GM23338 (cell line): ENCODE results near the gene MKLN1. TPM values are rescaled to one million over a fixed set of nuclear protein-coding genes. Genes with fewer than 3 reads are reported as not detected.

Experiments used
- ATAC-seq: fragments of 200-7000 bp; cut with Tn5 transposase; 3 replicates; pipeline ENCODE4 v1.9.1; 2020
- DNase-seq: peaks from one replicate; pipeline ENCODE4 v3.0.0-alpha.2; 2015; ENCODE audit warnings: low spot score
- H2AFZ ChIP-seq: fragments of 200-600 bp; sonication (generic); 2 replicates; pipeline ENCODE4 v1.8.0; 2016; ENCODE audit warnings: antibody characterized with exemption, mild to moderate bottlenecking, moderate library complexity
- H3F3A ChIP-seq: fragments of 200-600 bp; sonication (generic); replicated peaks from 2 replicates; pipeline ENCODE4 v1.8.0; 2017; ENCODE audit warnings: antibody characterized with exemption, mixed run types, low read depth
- H3K27ac ChIP-seq: fragments of 200-600 bp; sonication (generic); 2 replicates; pipeline ENCODE4 v1.6.1; 2016; ENCODE audit warnings: low read depth
- H3K27me3 ChIP-seq: fragments of 200-600 bp; sonication (generic); 2 replicates; pipeline ENCODE4 v1.8.0; 2016; ENCODE audit warnings: mild to moderate bottlenecking, mixed run types, moderate library complexity; ENCODE audit not compliant: insufficient read depth
- H3K36me3 ChIP-seq: fragments of 200-600 bp; sonication (generic); 2 replicates; pipeline ENCODE4 v1.8.0; 2016; ENCODE audit warnings: mild to moderate bottlenecking; ENCODE audit not compliant: insufficient read depth
- H3K4me1 ChIP-seq: fragments of 200-600 bp; sonication (generic); 2 replicates; pipeline ENCODE4 v1.8.0; 2016; ENCODE audit warnings: mild to moderate bottlenecking, moderate library complexity; ENCODE audit not compliant: insufficient read depth
- H3K4me2 ChIP-seq: fragments of 200-600 bp; sonication (generic); 2 replicates; pipeline ENCODE4 v1.7.1; 2017; ENCODE audit warnings: mixed run types
- H3K4me3 ChIP-seq: fragments of 200-600 bp; sonication (generic); 2 replicates; pipeline ENCODE4 v1.6.1; 2016; ENCODE audit warnings: mixed run types
- H3K79me2 ChIP-seq: fragments of 200-600 bp; sonication (generic); replicated peaks from 2 replicates; pipeline ENCODE4 v1.8.0; 2017; ENCODE audit warnings: mild to moderate bottlenecking; ENCODE audit not compliant: insufficient read depth
- H3K9me2 ChIP-seq: fragments of 200-600 bp; sonication (generic); 2 replicates; pipeline ENCODE4 v1.8.0; 2017; ENCODE audit not compliant: insufficient read depth
- H4K20me1 ChIP-seq: fragments of 200-600 bp; sonication (generic); replicated peaks from 2 replicates; pipeline ENCODE4 v1.8.0; 2017; ENCODE audit warnings: mild to moderate bottlenecking; ENCODE audit not compliant: insufficient read depth
- H3K27ac Mint-ChIP-seq: 2 replicates; pipeline ENCODE4 v1.8.0; 2020; ENCODE audit warnings: inconsistent platforms, mild to moderate bottlenecking, moderate library complexity, mixed read lengths
- H3K27me3 Mint-ChIP-seq: 3 replicates; pipeline ENCODE4 v1.8.0; 2022; ENCODE audit warnings: low read depth, mild to moderate bottlenecking, moderate library complexity, mixed read lengths, inconsistent platforms; ENCODE audit not compliant: insufficient read depth, poor library complexity
- H3K36me3 Mint-ChIP-seq: 3 replicates; pipeline ENCODE4 v1.8.0; 2021; ENCODE audit warnings: low read depth, mild to moderate bottlenecking, inconsistent platforms, moderate library complexity, mixed read lengths
- H3K4me1 Mint-ChIP-seq: 3 replicates; pipeline ENCODE4 v1.8.0; 2020; ENCODE audit warnings: mild to moderate bottlenecking, inconsistent platforms, mixed read lengths
- H3K4me3 Mint-ChIP-seq: 3 replicates; pipeline ENCODE4 v1.8.0; 2021; ENCODE audit warnings: moderate library complexity, mild to moderate bottlenecking, inconsistent platforms, mixed read lengths
- H3K9me3 Mint-ChIP-seq: 3 replicates; pipeline ENCODE4 v1.8.0; 2020; ENCODE audit warnings: moderate library complexity, mild to moderate bottlenecking, inconsistent platforms, mixed read lengths
- CREB1 ChIP-seq: fragments of 250-450 bp; sonication (Bioruptor Pico); IDR thresholded peaks from 2 replicates; pipeline ENCODE4 v1.5.0; 2020; ENCODE audit warnings: low read depth, mild to moderate bottlenecking, moderate library complexity
- EZH2 ChIP-seq: fragments of 200-600 bp; sonication (generic); IDR thresholded peaks from one replicate; pipeline ENCODE4 v1.8.0; 2017; ENCODE audit warnings: antibody characterized with exemption, mild to moderate bottlenecking, low read depth; ENCODE audit not compliant: unreplicated experiment
- EZH2phosphoT487 ChIP-seq: fragments of 200-600 bp; sonication (generic); IDR thresholded peaks from one replicate; pipeline ENCODE4 v1.8.1; 2018; ENCODE audit warnings: antibody characterized with exemption; ENCODE audit not compliant: unreplicated experiment
- JUNB ChIP-seq: IDR thresholded peaks from one replicate; pipeline ENCODE4 v1.6.1; 2016; ENCODE audit warnings: antibody characterized with exemption; ENCODE audit not compliant: unreplicated experiment
- NANOG ChIP-seq: IDR thresholded peaks from 2 replicates; pipeline ENCODE4 v1.6.1; 2016; ENCODE audit warnings: antibody characterized with exemption, borderline replicate concordance
- POLR2AphosphoS5 ChIP-seq: IDR thresholded peaks from 2 replicates; pipeline ENCODE4 v1.6.1; 2016; ENCODE audit warnings: antibody characterized with exemption, low read depth
- STAT1 ChIP-seq: IDR thresholded peaks from one replicate; pipeline ENCODE4 v1.6.1; 2016; ENCODE audit warnings: antibody characterized with exemption; ENCODE audit not compliant: unreplicated experiment
- ZNF114 ChIP-seq: fragments of 250-450 bp; sonication (Bioruptor Pico); IDR thresholded peaks from 2 replicates; pipeline ENCODE4 v1.5.0; 2020; ENCODE audit warnings: mild to moderate bottlenecking, moderate library complexity
- ZNF331 ChIP-seq: fragments of 250-450 bp; sonication (Bioruptor Pico); IDR thresholded peaks from 2 replicates; pipeline ENCODE4 v1.5.0; 2020; ENCODE audit warnings: low read depth, mild to moderate bottlenecking, moderate library complexity
- polyA plus RNA-seq: library from polyadenylated mRNA; unstranded; fragments of >200 nt; fragmentation: Nextera tagmentation; extraction: Ambion mirVana; gene quantifications from 2 replicates; pipeline ENCODE4 v1.2.1, GENCODE V29; 2016
- total RNA-seq: library from RNA; depleted of rRNA; stranded (reverse); fragments of >200 nt; shearing (Covaris generic); gene quantifications from 2 replicates; pipeline ENCODE4 v1.2.3, GENCODE V29; 2014
- TF ChIP-seq, protein P1 (sequence below), 2 experiments: fragments of 200-600 bp in 1 of 2; sonication (generic) in 1 of 2; conservative IDR thresholded peaks; 2 replicates each; pipeline versions ENCODE4 v1.5.1 to v1.6.1; 2016 to 2017; ENCODE audit warnings: antibody characterized with exemption in 2 of 2, low read depth in 2 of 2, mild to moderate bottlenecking in 2 of 2, moderate library complexity in 1 of 2
- TF ChIP-seq, protein P2 (sequence below): IDR thresholded peaks from 2 replicates; pipeline ENCODE4 v1.6.1; 2016; ENCODE audit warnings: antibody characterized with exemption
- TF ChIP-seq, protein P3 (sequence below): IDR thresholded peaks from one replicate; pipeline ENCODE4 v1.6.1; 2018; ENCODE audit warnings: antibody characterized with exemption; ENCODE audit not compliant: unreplicated experiment
- TF ChIP-seq, protein P4 (sequence below): fragments of 250-450 bp; sonication (Bioruptor Pico); IDR thresholded peaks from 2 replicates; pipeline ENCODE4 v1.5.0; 2020; ENCODE audit warnings: mild to moderate bottlenecking, moderate library complexity

The MKLN1 gene
- total and polyA plus RNA-seq, 2 experiments from 2014 or later = 25.3 to 46.5 TPM

DNA sequence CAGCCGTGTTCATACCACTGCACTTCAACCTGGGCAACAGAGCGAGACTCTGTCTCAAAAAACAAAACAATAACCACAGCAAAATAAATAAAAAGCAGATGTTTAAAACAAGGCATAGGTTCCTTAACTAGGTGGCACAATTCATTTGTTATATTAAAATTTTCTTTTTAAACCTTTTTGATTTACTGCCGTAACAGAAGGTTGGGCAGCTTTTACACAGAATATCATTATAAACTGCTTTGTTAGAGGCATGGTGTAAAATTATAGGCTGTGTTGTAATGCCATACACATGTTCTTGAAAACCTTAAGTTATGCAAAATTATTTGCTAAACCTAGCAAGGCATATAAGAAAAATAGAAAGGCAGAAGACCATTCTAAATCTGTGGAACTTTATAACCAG is 84.4 kb downstream of the MKLN1 start:
- no peak for DNase-seq
- Histone ChIP-seq H3K36me3 (no peaks in the 10 kb centered on the region; the same call in 1 of the 2 replicates), H3K27ac (no peak overlapping the region), H3K79me2 (peaks cover 7% of the 10 kb centered on the region; the same call in 1 of the 2 replicates), H3K4me3 (no peak overlapping the region), H3K9me2 (no peaks in the 10 kb centered on the region), H3F3A (no peaks in the 10 kb centered on the region), H3K27me3 (no peaks in the 10 kb centered on the region), H4K20me1 (no peaks in the 10 kb centered on the region), H3K4me2 (no peak overlapping the region), H2AFZ (no peak overlapping the region), H3K4me1 (peaks cover 50% of the 10 kb centered on the region)
- peaks cover 2% of the 10 kb centered on the region for H3K27me3 Mint-ChIP-seq
- H3K4me3 Mint-ChIP-seq = no peak overlapping the region
- no peak for TF ChIP-seq POLR2AphosphoS5
- no peak for TF ChIP-seq JUNB
- TF ChIP-seq EZH2phosphoT487 = no peak
- TF ChIP-seq, protein P1, sequence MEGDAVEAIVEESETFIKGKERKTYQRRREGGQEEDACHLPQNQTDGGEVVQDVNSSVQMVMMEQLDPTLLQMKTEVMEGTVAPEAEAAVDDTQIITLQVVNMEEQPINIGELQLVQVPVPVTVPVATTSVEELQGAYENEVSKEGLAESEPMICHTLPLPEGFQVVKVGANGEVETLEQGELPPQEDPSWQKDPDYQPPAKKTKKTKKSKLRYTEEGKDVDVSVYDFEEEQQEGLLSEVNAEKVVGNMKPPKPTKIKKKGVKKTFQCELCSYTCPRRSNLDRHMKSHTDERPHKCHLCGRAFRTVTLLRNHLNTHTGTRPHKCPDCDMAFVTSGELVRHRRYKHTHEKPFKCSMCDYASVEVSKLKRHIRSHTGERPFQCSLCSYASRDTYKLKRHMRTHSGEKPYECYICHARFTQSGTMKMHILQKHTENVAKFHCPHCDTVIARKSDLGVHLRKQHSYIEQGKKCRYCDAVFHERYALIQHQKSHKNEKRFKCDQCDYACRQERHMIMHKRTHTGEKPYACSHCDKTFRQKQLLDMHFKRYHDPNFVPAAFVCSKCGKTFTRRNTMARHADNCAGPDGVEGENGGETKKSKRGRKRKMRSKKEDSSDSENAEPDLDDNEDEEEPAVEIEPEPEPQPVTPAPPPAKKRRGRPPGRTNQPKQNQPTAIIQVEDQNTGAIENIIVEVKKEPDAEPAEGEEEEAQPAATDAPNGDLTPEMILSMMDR (conservative IDR thresholded peaks at IDR 0.05; ENCODE audit: low read depth in 2 of 2) = no peak
- no peak for TF ChIP-seq EZH2
- TF ChIP-seq CREB1 (CRISPR knock-in tag) = no peak
- TF ChIP-seq NANOG = no peak
- TF ChIP-seq, protein P2, sequence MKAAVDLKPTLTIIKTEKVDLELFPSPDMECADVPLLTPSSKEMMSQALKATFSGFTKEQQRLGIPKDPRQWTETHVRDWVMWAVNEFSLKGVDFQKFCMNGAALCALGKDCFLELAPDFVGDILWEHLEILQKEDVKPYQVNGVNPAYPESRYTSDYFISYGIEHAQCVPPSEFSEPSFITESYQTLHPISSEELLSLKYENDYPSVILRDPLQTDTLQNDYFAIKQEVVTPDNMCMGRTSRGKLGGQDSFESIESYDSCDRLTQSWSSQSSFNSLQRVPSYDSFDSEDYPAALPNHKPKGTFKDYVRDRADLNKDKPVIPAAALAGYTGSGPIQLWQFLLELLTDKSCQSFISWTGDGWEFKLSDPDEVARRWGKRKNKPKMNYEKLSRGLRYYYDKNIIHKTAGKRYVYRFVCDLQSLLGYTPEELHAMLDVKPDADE = no peak
- TF ChIP-seq ZNF114 (CRISPR knock-in tag) = no peak
- TF ChIP-seq STAT1 = no peak
- TF ChIP-seq, protein P3, sequence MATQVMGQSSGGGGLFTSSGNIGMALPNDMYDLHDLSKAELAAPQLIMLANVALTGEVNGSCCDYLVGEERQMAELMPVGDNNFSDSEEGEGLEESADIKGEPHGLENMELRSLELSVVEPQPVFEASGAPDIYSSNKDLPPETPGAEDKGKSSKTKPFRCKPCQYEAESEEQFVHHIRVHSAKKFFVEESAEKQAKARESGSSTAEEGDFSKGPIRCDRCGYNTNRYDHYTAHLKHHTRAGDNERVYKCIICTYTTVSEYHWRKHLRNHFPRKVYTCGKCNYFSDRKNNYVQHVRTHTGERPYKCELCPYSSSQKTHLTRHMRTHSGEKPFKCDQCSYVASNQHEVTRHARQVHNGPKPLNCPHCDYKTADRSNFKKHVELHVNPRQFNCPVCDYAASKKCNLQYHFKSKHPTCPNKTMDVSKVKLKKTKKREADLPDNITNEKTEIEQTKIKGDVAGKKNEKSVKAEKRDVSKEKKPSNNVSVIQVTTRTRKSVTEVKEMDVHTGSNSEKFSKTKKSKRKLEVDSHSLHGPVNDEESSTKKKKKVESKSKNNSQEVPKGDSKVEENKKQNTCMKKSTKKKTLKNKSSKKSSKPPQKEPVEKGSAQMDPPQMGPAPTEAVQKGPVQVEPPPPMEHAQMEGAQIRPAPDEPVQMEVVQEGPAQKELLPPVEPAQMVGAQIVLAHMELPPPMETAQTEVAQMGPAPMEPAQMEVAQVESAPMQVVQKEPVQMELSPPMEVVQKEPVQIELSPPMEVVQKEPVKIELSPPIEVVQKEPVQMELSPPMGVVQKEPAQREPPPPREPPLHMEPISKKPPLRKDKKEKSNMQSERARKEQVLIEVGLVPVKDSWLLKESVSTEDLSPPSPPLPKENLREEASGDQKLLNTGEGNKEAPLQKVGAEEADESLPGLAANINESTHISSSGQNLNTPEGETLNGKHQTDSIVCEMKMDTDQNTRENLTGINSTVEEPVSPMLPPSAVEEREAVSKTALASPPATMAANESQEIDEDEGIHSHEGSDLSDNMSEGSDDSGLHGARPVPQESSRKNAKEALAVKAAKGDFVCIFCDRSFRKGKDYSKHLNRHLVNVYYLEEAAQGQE = no peak
- no peak for TF ChIP-seq ZNF331 (CRISPR knock-in tag)
- TF ChIP-seq, protein P4, sequence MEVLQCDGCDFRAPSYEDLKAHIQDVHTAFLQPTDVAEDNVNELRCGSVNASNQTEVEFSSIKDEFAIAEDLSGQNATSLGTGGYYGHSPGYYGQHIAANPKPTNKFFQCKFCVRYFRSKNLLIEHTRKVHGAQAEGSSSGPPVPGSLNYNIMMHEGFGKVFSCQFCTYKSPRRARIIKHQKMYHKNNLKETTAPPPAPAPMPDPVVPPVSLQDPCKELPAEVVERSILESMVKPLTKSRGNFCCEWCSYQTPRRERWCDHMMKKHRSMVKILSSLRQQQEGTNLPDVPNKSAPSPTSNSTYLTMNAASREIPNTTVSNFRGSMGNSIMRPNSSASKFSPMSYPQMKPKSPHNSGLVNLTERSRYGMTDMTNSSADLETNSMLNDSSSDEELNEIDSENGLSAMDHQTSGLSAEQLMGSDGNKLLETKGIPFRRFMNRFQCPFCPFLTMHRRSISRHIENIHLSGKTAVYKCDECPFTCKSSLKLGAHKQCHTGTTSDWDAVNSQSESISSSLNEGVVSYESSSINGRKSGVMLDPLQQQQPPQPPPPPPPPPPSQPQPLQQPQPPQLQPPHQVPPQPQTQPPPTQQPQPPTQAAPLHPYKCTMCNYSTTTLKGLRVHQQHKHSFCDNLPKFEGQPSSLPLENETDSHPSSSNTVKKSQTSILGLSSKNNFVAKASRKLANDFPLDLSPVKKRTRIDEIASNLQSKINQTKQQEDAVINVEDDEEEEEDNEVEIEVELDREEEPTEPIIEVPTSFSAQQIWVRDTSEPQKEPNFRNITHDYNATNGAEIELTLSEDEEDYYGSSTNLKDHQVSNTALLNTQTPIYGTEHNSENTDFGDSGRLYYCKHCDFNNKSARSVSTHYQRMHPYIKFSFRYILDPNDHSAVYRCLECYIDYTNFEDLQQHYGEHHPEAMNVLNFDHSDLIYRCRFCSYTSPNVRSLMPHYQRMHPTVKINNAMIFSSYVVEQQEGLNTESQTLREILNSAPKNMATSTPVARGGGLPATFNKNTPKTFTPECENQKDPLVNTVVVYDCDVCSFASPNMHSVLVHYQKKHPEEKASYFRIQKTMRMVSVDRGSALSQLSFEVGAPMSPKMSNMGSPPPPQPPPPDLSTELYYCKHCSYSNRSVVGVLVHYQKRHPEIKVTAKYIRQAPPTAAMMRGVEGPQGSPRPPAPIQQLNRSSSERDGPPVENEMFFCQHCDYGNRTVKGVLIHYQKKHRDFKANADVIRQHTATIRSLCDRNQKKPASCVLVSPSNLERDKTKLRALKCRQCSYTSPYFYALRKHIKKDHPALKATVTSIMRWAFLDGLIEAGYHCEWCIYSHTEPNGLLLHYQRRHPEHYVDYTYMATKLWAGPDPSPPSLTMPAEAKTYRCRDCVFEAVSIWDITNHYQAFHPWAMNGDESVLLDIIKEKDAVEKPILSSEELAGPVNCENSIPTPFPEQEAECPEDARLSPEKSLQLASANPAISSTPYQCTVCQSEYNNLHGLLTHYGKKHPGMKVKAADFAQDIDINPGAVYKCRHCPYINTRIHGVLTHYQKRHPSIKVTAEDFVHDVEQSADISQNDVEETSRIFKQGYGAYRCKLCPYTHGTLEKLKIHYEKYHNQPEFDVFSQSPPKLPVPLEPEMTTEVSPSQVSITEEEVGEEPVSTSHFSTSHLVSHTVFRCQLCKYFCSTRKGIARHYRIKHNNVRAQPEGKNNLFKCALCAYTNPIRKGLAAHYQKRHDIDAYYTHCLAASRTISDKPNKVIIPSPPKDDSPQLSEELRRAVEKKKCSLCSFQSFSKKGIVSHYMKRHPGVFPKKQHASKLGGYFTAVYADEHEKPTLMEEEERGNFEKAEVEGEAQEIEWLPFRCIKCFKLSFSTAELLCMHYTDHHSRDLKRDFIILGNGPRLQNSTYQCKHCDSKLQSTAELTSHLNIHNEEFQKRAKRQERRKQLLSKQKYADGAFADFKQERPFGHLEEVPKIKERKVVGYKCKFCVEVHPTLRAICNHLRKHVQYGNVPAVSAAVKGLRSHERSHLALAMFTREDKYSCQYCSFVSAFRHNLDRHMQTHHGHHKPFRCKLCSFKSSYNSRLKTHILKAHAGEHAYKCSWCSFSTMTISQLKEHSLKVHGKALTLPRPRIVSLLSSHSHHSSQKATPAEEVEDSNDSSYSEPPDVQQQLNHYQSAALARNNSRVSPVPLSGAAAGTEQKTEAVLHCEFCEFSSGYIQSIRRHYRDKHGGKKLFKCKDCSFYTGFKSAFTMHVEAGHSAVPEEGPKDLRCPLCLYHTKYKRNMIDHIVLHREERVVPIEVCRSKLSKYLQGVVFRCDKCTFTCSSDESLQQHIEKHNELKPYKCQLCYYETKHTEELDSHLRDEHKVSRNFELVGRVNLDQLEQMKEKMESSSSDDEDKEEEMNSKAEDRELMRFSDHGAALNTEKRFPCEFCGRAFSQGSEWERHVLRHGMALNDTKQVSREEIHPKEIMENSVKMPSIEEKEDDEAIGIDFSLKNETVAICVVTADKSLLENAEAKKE (CRISPR knock-in tag) = no peak
- peaks cover 44% of the 10 kb centered on the region for H3K4me1 Mint-ChIP-seq
- H3K9me3 Mint-ChIP-seq = no peaks in the 10 kb centered on the region
- no peak for ATAC-seq
- no peak overlapping the region for H3K27ac Mint-ChIP-seq
- peaks cover 29% of the 10 kb centered on the region for H3K36me3 Mint-ChIP-seq
